Thyroid gland (tissue), 4 donors: ENCODE measurements around the gene CST7. TPM values are rescaled to one million over a fixed set of nuclear protein-coding genes. Genes with fewer than 3 reads are reported as not detected.

Experiments used
- DNase-seq, 2 donors: peaks; one replicate each; pipeline ENCODE4 v3.0.0-alpha.2; 2019
- H3K27ac ChIP-seq, 3 donors: fragments of 200-600 bp; sonication (generic); 1 replicate in 2 of 3; 2 replicates in 1 of 3; pipeline ENCODE4 v1.5.1; 2016 to 2019; ENCODE audit warnings: mild to moderate bottlenecking in 1 of 3, moderate library complexity in 1 of 3
- H3K27me3 ChIP-seq: fragments of 200-600 bp; sonication (generic); one replicate; pipeline ENCODE4 v1.5.1; 2019
- H3K36me3 ChIP-seq, 2 donors: fragments of 200-600 bp; sonication (generic); one replicate each; pipeline ENCODE4 v1.5.1; 2016 to 2019
- H3K4me1 ChIP-seq, 2 donors: fragments of 200-600 bp; sonication (generic); one replicate each; pipeline ENCODE4 v1.5.1; 2017 to 2019
- H3K4me3 ChIP-seq, 3 donors: fragments of 200-600 bp; sonication (generic); replicated peaks in 1 of 3; 1 replicate in 2 of 3; 2 replicates in 1 of 3; pipeline ENCODE4 v1.5.1; 2016; ENCODE audit warnings: mild to moderate bottlenecking in 1 of 3
- H3K9me3 ChIP-seq: fragments of 200-600 bp; sonication (generic); one replicate; pipeline ENCODE4 v1.5.1; 2017
- POLR2A ChIP-seq, 2 donors: fragments of 450-650 bp; IDR thresholded peaks; one replicate each; pipeline ENCODE4 v1.6.1; 2017; ENCODE audit warnings: antibody characterized with exemption in 2 of 2, mild to moderate bottlenecking in 2 of 2, moderate library complexity in 1 of 2
- WGBS, 2 donors: methylation state at CpG; one replicate each; pipeline ENCODE4 v1.1.5; 2017; 5-methylcytosine and 5-hydroxymethylcytosine counted together
- intact Hi-C: fragments of 100-400 bp; cut with DNase I; formaldehyde crosslinking; loops from one replicate; pipeline ENCODE4 v1.15.1; 2023
- total RNA-seq, 4 donors: library from RNA; depleted of rRNA; stranded (reverse); fragments of >200 nt; gene quantifications; one replicate each; pipeline ENCODE4 v1.2.3, GENCODE V29; 2016
- TF ChIP-seq, protein P1 (sequence below), 6 experiments: fragments of 200-600 bp in 3 of 6; fragments of 450-650 bp in 3 of 6; sonication (generic) in 3 of 6; IDR thresholded peaks; one replicate each; pipeline ENCODE4 v1.5.1; 2016 to 2019; ENCODE audit warnings: antibody characterized with exemption in 6 of 6, mild to moderate bottlenecking in 2 of 6, inconsistent platforms in 1 of 6, moderate library complexity in 1 of 6

The CST7 gene
- total RNA-seq, 4 donors from 2014 or later: 1.3 to 3.6 (median 2.5) TPM

DNA sequence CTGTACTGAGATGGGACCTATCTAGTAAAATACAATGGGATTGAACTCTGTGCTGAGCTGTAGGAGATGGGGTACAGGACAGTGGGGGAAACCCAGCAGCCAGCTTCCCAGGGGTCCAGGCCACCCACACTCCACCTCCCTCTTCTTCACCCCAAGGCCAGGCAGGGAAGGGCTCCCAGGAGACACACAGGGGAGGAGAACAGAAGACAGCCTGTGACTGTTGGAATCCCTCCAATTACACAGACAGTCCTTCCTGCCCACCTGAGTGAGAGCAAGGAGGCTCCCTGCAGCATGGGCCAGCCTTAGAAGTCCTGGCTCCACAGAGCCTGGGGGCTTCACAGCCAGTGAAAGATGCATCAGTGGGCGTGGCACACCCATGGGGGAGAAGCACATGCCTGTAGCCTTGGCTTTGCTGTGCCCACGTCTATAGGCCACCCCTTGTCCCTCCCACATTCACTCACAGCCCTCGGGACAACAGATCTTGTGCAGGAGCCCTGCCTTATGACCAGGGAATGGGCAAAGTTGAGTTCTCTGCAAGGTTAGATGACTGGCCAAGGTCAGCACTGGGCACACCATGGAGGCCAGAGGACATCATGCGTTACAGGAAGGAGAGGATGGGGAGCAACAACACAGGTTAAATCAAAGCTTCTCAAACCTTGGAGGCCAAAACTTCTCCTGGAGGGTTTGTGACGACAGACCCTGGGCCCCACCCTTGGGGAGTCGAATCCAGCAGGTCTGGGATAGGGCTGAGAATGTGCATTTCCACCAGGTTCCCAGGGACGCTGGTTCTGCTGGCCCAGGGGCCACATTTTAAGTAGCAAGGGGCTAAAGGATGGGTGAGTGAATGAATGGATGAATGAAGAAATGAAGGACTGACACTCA is 12.3 kb upstream of the CST7 start:
- H3K4me1 ChIP-seq: peaks cover 4 to 5% of the 10 kb centered on the region in 2 donors
- H3K27ac ChIP-seq: no peak overlapping the region
- no peak for DNase-seq
- no peak overlapping the region for H3K4me3 ChIP-seq
- TF ChIP-seq, protein P1, sequence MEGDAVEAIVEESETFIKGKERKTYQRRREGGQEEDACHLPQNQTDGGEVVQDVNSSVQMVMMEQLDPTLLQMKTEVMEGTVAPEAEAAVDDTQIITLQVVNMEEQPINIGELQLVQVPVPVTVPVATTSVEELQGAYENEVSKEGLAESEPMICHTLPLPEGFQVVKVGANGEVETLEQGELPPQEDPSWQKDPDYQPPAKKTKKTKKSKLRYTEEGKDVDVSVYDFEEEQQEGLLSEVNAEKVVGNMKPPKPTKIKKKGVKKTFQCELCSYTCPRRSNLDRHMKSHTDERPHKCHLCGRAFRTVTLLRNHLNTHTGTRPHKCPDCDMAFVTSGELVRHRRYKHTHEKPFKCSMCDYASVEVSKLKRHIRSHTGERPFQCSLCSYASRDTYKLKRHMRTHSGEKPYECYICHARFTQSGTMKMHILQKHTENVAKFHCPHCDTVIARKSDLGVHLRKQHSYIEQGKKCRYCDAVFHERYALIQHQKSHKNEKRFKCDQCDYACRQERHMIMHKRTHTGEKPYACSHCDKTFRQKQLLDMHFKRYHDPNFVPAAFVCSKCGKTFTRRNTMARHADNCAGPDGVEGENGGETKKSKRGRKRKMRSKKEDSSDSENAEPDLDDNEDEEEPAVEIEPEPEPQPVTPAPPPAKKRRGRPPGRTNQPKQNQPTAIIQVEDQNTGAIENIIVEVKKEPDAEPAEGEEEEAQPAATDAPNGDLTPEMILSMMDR (IDR thresholded peaks at IDR 0.05): no peak
- intact Hi-C loops: loop anchor here (10.0 kb wide), 1 partner anchor 48 kb away; no protein-coding TSS in a partner anchor
- no peaks in the 10 kb centered on the region for H3K9me3 ChIP-seq
- no peaks in the 10 kb centered on the region for H3K36me3 ChIP-seq
- 89 to 90% methylated on average over 7 of the region's 7 CpGs for WGBS, 2 donors
- H3K27me3 ChIP-seq: no peaks in the 10 kb centered on the region

DNA sequence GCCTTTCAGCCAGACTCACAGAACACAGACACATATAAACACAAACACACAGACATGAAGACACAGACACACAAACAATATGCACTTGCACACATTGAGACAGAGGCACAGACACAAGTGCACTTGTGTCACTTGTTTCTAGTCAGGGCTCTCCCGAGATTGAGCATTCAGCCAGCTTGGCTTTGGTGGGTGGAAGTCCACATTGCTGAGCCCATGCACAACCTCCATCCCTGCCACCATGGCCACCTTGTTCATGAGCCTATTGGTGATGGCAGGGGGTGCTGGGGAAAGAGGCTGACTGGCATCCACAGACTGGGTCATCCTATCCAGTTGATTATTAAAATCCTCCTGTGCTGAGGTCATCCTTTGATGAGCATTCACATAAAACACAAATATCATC is 11.5 kb upstream of the CST7 start:
- intact Hi-C loops: loop anchor here (10.0 kb wide), 1 partner anchor 47 kb away; no protein-coding TSS in a partner anchor
- no peaks in the 10 kb centered on the region for H3K36me3 ChIP-seq
- H3K4me3 ChIP-seq: no peak overlapping the region
- H3K4me1 ChIP-seq: peaks cover 3 to 6% of the 10 kb centered on the region in 2 donors
- H3K27me3 ChIP-seq: no peaks in the 10 kb centered on the region
- 0 to 63% methylated on average over 1 of the region's 1 CpG for WGBS, 2 donors
- no peak overlapping the region for H3K27ac ChIP-seq
- TF ChIP-seq, protein P1 (IDR thresholded peaks at IDR 0.05): no peak
- TF ChIP-seq POLR2A (IDR thresholded peaks at IDR 0.05): no peak
- no peak for DNase-seq
- H3K9me3 ChIP-seq: no peaks in the 10 kb centered on the region

DNA sequence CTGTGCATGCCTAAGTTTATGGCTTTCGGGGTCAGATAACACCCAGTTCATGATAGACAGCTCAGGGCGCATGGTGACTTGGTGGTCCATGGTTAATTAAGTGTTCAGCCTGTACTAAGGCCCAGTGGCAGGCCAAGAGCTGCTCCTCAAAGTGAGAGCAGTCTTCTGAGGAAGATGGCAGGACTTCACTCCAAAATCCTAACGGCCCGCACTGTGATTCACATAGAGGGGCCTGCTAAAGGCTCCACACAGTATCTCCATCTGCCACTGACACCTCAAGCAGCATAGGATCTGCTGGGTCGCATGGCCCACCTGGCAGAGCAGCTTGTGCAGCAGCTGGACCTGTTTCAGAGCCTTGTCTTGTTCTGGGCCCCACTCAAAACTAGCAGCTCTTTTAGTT is 10.6 kb upstream of the CST7 start:
- Histone ChIP-seq H3K36me3 (no peaks in the 10 kb centered on the region), H3K27ac (no peak overlapping the region), H3K27me3 (no peaks in the 10 kb centered on the region), H3K4me1 (peaks cover 12 to 15% of the 10 kb centered on the region in 2 donors), H3K4me3 (no peak overlapping the region), H3K9me3 (no peaks in the 10 kb centered on the region)
- intact Hi-C loops: loop anchor here (10.0 kb wide), 1 partner anchor 46 kb away; no protein-coding TSS in a partner anchor
- TF ChIP-seq, protein P1 (IDR thresholded peaks at IDR 0.05): no peak
- no peak for TF ChIP-seq POLR2A (IDR thresholded peaks at IDR 0.05)
- no peak for DNase-seq
- WGBS, 2 donors: 93 to 100% methylated on average over 3 to 5 of the region's 5 CpGs

DNA sequence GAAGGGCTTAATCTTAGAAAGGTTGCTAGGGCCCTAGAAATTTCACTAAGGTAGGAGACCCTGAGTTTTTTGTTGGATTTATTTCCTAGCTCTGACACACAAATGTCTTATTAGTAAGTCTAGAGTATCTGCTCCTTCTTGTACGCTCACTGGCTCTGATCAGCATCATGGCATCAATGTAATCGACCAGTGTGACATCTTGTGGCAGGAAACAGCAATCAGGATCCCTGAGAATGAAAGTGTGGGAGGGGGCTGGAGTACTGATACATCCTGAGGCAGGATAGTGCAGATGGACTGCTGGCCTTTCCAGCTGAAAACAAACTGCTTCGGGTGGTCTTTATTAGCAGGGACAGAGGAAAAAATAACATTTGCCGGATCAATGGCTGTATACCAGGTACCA is 10.0 kb upstream of the CST7 start:
- Histone ChIP-seq H3K9me3 (no peaks in the 10 kb centered on the region), H3K36me3 (no peaks in the 10 kb centered on the region), H3K27ac (no peak overlapping the region), H3K27me3 (no peaks in the 10 kb centered on the region), H3K4me3 (no peak overlapping the region), H3K4me1 (peaks cover 15 to 18% of the 10 kb centered on the region in 2 donors)
- 47 to 88% methylated on average over 4 of the region's 4 CpGs for WGBS, 2 donors
- DNase-seq: no peak
- TF ChIP-seq, protein P1 (IDR thresholded peaks at IDR 0.05): no peak
- no peak for TF ChIP-seq POLR2A (IDR thresholded peaks at IDR 0.05)
- intact Hi-C loops: loop anchor here (10.0 kb wide), 1 partner anchor 46 kb away; no protein-coding TSS in a partner anchor

DNA sequence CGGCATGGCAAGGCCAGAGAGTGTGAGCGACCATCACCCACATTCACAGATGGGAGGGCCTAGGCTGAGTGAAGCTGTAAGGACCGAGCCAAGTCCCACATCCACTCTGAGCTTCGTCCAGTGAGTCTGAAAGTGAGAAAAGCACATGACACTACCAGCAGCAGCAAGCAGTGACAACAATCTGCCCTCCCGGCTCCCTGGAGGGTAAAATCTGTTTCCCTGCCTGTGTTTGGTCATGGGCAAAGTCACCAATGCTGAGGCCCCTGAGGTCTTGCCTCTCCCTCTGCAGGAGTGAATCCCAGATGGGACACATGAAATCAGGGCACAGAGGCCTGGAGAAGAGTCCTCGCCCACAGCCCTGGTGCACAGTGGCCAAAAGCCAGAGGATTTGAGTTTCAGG is 6.4 kb upstream of the CST7 start:
- peak overlapping the region; percentile 74 to 78 (median 78) for H3K27ac ChIP-seq
- peaks cover 18 to 24% of the 10 kb centered on the region in 2 donors for H3K4me1 ChIP-seq
- H3K36me3 ChIP-seq: no peaks in the 10 kb centered on the region
- WGBS, 2 donors: 64 to 75% methylated on average over 5 to 6 of the region's 6 CpGs
- TF ChIP-seq POLR2A (IDR thresholded peaks at IDR 0.05): no peak
- TF ChIP-seq, protein P1 (IDR thresholded peaks at IDR 0.05): no peak
- no peaks in the 10 kb centered on the region for H3K27me3 ChIP-seq
- peak; percentile 42 to 70 for DNase-seq
- no peaks in the 10 kb centered on the region for H3K9me3 ChIP-seq
- intact Hi-C loops: no loop called here
- H3K4me3 ChIP-seq: no peak overlapping the region
